Measurements from ENCODE around the gene PDLIM1.

DNA sequence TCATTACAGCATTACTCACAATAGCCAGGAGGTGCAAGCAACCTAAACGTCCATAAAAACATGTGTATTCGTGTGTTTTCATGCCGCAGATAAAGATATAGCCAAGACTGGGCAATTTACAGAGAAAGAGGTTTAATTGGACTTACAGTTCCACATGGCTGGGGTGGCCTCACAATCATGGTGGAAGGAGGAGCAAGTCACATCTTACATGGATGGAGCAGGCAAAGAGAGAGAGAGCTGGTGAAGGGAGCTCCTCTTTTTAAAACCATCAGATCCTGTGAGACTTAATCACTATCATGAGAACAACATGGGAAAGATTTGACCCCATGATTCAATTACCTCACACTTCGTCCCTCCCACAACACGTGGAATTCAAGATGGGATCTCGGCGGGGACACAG, 33.0 kb downstream of the PDLIM1 start:
- TF ChIP-seq SUZ12 (IDR thresholded peaks at IDR 0.05; ENCODE audit: extremely low read depth, insufficient read depth, insufficient read length) (no peak), YY1 (IDR thresholded peaks at IDR 0.05; ENCODE audit: insufficient read depth, insufficient read length) (no peak)

Measured in NT2/D1 (cell line).